RWPE1 (cell line): ENCODE data around the gene UGT3A2.
"Not testable (repeated sequence)": the region's sequence is repeated elsewhere in the genome, so short reads cannot be mapped to it uniquely, and the experiment has no call there.

ENCODE experiments used
- CTCF ChIA-PET: fragments of 350-600 bp; sonication (Branson Sonifier 250); formaldehyde crosslinking; extraction: SDS; loops from one replicate; lab custom pipeline; 2021; lab: Yijun Ruan, JAX
- POLR2A ChIA-PET: fragments of 400-600 bp; formaldehyde crosslinking; extraction: SDS; loops from one replicate; lab custom pipeline; 2020; ENCODE audit warnings: antibody characterized with exemption; ENCODE audit not compliant: low non-redundant PET; lab: Yijun Ruan, JAX
- DNase-seq: peaks from one replicate; pipeline ENCODE4 v3.0.0; 2012; ENCODE audit warnings: low spot score
- H3K27ac ChIP-seq: fragments of 450-650 bp; 2 replicates; pipeline ENCODE4 v1.5.1; 2017
- TF ChIP-seq, protein P1 (sequence below): fragments of 450-650 bp; conservative IDR thresholded peaks from 2 replicates; pipeline ENCODE4 v1.5.1; 2017; ENCODE audit warnings: low read depth, mild to moderate bottlenecking

Gene UGT3A2

DNA sequence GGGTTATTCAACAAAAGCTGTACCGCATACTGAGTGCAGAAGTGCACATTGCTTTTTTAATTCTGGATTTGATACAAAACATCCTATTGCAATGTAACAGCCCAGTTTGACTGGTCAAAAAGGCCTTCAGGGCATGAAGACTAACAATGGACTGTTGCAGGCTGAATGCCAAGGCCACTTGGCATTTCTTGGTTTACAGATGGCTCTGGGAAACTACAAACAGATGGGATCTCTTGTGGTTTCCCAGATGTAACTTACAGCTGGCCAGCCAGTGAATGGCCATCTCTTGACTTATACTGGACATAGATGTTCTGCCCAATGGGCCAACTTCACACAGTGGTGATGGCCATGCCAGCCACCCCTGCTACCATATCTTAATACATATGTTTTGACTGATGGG lies 36.8 kb downstream of the UGT3A2 start:
- DNase-seq = no peak
- TF ChIP-seq, protein P1, sequence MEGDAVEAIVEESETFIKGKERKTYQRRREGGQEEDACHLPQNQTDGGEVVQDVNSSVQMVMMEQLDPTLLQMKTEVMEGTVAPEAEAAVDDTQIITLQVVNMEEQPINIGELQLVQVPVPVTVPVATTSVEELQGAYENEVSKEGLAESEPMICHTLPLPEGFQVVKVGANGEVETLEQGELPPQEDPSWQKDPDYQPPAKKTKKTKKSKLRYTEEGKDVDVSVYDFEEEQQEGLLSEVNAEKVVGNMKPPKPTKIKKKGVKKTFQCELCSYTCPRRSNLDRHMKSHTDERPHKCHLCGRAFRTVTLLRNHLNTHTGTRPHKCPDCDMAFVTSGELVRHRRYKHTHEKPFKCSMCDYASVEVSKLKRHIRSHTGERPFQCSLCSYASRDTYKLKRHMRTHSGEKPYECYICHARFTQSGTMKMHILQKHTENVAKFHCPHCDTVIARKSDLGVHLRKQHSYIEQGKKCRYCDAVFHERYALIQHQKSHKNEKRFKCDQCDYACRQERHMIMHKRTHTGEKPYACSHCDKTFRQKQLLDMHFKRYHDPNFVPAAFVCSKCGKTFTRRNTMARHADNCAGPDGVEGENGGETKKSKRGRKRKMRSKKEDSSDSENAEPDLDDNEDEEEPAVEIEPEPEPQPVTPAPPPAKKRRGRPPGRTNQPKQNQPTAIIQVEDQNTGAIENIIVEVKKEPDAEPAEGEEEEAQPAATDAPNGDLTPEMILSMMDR = no peak
- no peak overlapping the region for H3K27ac ChIP-seq
- ChIA-PET POLR2A (no interaction called here), CTCF (interaction anchor here (0.7 kb wide), 1 partner anchor 604 kb away, joined by 4 read pairs; no protein-coding TSS in a partner anchor)

DNA sequence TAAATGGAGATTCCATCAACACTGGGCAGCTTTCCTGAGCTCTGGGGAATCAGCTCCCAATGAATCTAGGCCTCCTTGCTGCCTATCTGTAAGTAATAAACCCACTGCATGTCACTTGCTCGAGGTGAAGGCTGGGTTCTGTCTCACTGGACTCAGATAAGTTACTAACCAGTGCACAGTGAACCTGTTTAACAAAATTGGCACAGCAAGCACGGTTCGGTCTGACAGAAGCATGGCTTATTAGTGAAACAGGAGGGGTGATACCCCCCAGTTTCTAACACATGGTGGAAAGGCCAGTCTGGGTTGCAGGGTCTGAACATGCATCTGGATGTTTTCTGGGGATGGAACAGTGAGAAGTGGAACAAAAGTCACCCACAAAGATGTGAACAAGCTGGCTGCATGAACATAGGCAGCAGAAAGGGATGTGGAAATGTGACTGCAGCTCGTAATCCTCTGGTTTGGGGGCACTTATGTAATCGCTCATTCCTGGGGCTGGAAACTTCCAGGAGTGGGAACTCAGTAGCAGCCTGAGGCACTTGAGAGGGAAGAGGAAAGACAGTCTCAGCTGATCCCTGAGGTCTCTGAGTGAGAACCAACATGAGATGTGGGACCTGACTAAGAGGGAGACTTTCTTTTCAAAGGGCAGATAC lies 37.7 kb downstream of the UGT3A2 start:
- no peak for DNase-seq
- TF ChIP-seq, protein P1 = no peak
- CTCF ChIA-PET = no interaction called here
- no peak overlapping the region for H3K27ac ChIP-seq
- POLR2A ChIA-PET = no interaction called here

DNA sequence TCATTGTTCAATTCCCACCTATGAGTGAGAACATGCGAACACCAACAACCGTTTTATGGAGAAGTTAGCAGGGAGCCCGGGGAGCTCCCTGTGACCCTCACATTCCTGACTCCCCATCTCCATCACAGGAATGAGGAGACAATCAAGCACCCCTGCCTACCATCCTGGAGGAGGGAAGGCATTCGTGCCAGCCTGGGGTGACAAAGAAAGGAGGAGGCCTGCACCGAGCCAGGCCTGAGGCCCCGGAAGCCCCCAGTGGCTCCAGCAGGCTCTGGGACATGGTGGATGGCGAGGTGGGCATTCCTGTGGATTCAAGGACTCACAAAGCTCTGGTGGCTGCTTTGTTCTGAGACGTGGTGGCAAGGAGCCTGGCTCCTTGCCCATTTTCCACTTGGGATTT lies 39.0 kb downstream of the UGT3A2 start:
- no peak for DNase-seq
- ChIA-PET POLR2A (no interaction called here), CTCF (no interaction called here)
- TF ChIP-seq, protein P1 = no peak
- H3K27ac ChIP-seq = no peak overlapping the region

DNA sequence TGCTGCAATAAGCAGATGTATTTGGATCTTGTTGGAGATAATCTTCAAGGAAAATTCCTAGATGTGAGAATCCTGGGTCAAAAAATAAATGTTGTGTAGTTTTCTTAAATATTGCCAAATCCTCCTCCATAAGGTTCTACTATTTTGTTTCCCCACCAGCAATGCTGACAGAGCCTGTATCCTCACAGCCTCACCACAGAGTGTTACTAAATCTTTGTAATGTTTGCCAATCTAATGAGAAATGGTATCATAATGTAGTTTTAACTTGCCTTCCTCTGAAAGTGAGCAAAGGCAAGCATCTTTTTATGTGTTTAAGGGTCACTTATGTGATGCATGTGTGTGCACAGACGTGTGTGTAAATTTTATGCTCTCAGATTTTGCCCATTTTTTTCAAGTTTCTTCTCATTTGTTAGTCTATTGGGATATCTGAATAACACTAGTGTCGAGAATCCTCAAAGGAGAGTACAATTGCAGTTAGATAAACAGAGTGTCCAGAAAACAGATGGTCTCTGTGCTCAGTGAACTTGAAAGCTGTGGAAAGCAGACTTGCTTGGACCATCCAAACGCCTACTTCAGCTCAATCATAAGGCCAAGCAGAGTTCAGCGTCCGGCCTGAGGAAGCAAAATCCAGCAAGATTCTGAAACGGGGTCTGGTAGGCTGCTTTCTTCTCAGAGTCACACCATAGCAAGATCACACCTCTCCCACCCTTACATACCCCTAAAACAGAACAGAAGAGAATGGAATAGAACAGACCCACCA lies 39.8 kb downstream of the UGT3A2 start:
- DNase-seq = no peak
- ChIA-PET POLR2A (no interaction called here), CTCF (no interaction called here)
- TF ChIP-seq, protein P1 = no peak
- H3K27ac ChIP-seq = no peak overlapping the region

DNA sequence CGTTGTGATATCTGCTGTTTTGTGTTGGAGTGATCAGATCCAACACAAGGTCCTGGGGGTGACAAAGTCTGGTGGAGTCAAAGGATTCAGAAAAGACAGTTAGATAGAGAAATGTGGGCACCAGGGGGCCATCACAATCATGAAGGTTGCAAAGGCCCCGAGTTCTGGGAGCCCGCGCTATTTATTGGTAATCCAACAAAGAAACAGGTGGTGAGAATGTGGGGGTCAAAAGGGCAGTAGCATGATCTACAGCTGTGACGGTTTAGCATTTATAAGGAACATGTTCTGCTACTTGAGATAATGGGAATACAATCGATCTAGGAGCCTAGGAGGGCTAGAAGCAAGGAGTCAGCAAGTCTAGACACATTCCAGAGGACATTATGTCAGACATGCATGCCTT lies 44.4 kb downstream of the UGT3A2 start:
- H3K27ac ChIP-seq, CTCF ChIA-PET, POLR2A ChIA-PET, DNase-seq: not testable (repeated sequence)

DNA sequence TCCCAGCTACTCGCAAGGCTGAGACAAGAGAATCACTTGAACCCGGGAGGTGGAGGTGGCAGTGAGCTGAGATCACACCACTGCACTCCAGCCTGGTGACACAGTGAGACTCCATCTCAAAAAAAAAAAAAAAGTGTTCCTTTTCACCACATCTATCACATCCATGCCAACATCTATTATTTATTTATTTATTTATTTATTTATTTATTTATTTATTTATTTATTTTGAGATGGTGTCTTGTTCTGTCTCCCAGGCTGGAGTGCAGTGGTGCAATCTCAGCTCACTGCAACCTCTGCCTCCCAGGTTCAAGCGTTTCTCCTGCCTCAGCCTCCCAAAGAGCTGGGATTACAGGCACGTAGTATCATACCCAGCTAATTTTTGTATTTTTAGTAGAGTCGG lies 47.1 kb downstream of the UGT3A2 start:
- H3K27ac ChIP-seq, CTCF ChIA-PET, DNase-seq, POLR2A ChIA-PET: not testable (repeated sequence)

DNA sequence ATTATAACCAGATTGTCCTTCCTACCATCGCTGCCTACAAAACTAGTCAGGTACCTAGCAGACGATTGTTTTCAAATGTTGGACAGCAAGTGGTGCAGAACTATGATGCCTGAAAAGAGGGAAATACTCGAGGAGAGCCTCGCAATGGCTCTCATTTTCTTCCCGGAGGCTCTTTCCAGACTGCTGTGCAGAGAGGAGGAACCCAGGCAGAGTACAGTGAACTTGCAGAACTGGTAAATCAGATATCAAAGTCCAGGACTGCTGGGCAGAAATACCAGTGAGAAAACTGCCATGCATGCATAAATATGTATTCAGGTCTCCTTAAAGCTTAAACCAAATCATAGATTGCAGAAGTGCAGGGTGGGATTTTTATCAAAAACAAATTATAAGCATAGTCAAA lies 49.1 kb downstream of the UGT3A2 start:
- no peak overlapping the region for H3K27ac ChIP-seq
- ChIA-PET CTCF (no interaction called here), POLR2A (no interaction called here)
- TF ChIP-seq, protein P1 = no peak
- DNase-seq = no peak
